Measurements from ENCODE around the gene ITSN1.

DNA sequence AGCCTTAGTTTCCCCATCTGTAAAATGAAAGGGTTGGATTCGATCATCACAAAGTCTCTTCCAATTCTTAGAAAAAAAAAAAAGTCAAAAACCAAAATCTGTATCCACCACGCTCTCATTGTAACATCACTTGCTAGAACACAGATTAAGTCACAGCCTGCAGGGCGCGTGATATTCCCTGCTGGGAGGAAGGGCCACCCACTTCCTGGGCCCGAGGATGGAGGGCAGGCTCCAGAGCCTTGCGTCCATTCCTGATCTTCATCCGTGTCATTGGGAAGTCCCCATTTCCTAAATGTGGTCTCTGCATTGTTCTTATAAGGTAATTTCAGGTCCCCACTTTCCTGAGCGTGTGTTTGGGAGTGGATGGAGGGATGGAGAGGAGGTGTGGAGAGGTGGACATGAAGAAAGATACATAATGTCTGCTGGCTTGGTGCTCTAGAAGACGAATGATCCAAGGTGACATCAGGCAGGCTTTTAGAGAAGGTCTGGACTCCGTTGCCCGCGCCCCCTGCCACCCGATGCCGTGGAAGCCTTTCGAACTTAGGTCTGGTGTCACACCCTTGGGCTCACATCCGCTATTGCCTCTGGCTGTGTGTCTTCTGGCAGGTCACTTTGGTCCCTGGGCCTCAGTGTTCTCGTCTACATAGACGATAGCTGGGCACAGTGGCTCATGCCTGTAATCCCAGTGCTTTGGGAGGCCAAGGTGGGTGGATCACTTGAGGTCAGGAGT is 217.2 kb downstream of the ITSN1 start:
- TF ChIP-seq CTCF (IDR thresholded peaks at IDR 0.05), result no peak
- TF ChIP-seq POLR2A (IDR thresholded peaks at IDR 0.05), result no peak

Data from thyroid gland (tissue), 4 donors.